ENCODE results near the gene SLC4A5.
A peak's percentile ranks its signal among the peaks of the same experiment; 100 is the strongest.

Gene SLC4A5

DNA sequence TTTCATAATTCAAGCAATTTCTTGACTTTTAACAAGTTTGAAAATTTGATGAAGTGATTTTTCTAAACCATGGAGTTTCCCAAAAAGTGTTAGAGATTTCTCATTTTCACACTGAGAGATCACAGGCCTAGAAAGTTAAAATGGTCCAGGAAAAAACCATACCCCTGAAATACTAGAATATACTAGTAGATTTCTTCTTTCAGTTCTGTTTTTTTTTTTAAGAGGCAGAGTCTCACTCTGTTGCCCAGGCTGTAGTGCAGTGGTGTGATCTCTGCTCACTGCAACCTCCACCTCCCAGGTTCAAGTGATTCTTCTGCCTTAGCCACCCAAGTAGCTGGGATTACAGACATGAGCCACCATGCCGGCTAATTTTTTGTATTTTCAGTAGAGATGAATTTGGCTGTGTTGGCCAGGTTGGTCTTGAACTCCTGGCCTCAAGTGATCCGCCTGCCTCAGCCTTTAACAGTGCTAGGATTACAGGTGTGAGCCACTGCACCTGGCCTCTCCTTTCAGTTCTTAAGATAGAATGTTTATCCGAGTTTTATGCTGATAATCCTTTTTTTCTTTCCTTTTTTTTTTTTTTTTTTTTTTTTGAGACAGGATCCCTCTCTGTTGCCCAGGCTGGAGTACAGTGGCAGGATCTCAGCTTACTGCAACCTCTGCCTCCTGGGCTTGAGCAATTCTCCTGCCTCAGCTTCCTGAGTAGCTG, 130.4 kb downstream of the SLC4A5 start:
- DNase-seq (ENCODE audit: low read depth) = no peak
- no peak overlapping the region for H3K4me3 ChIP-seq (ENCODE audit: low read depth, low read length)
- TF ChIP-seq, protein P1, sequence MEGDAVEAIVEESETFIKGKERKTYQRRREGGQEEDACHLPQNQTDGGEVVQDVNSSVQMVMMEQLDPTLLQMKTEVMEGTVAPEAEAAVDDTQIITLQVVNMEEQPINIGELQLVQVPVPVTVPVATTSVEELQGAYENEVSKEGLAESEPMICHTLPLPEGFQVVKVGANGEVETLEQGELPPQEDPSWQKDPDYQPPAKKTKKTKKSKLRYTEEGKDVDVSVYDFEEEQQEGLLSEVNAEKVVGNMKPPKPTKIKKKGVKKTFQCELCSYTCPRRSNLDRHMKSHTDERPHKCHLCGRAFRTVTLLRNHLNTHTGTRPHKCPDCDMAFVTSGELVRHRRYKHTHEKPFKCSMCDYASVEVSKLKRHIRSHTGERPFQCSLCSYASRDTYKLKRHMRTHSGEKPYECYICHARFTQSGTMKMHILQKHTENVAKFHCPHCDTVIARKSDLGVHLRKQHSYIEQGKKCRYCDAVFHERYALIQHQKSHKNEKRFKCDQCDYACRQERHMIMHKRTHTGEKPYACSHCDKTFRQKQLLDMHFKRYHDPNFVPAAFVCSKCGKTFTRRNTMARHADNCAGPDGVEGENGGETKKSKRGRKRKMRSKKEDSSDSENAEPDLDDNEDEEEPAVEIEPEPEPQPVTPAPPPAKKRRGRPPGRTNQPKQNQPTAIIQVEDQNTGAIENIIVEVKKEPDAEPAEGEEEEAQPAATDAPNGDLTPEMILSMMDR (IDR thresholded peaks at IDR 0.05; ENCODE audit: low read depth, low read length, missing control alignments) = no peak
- in situ Hi-C loops (cut with HindIII; ENCODE audit: low sequenced_read_pairs) = loop anchor here (5.0 kb wide), 1 partner anchor 56 kb away; no protein-coding TSS in a partner anchor

DNA sequence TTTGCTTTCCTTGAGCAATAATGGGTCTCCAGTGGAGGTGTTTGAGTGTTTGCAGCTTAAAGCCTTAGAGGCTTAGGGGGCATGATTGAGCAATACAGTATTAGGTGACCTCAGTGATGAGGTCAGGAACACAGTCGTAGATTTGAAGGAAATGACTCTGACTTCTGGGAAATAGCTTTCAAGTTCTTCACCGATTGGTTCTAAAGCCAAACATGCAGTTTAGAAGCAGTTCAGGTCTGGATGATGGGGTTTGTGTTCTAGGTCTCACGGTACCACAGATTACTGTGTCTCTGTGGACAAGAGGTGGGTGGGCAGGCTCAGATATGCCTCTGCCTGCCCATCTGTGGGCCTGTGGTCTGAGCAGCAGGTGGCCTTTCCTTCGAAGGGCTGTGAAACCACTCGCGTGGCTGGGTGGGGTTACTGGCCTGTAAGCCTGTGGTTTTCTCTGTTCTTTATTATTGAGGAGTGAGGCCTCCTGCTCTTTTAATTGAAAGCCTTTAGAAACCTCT, 137.0 kb downstream of the SLC4A5 start:
- peak; percentile 24 for DNase-seq (ENCODE audit: low read depth)
- TF ChIP-seq, protein P1 (IDR thresholded peaks at IDR 0.05; ENCODE audit: low read depth, low read length, missing control alignments) = no peak
- in situ Hi-C loops (cut with HindIII; ENCODE audit: low sequenced_read_pairs) = no loop called here
- no peak overlapping the region for H3K4me3 ChIP-seq (ENCODE audit: low read depth, low read length)

DNA sequence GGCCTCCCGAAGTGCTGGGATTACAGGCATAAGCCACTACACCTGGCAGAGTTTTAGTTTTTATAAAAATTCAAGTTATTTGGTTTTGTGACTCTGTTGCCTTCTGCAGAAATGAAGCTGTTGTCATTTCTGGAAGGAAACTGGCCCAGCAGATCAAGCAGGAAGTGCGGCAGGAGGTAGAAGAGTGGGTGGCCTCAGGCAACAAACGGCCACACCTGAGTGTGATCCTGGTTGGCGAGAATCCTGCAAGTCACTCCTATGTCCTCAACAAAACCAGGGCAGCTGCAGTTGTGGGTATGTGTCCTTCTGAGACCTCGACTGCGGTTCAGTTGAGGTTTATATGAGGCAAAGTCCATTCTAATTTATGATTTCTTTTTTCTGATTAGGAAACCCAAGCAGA, 137.6 kb downstream of the SLC4A5 start:
- in situ Hi-C loops (cut with HindIII; ENCODE audit: low sequenced_read_pairs) = no loop called here
- no peak for DNase-seq (ENCODE audit: low read depth)
- no peak overlapping the region for H3K4me3 ChIP-seq (ENCODE audit: low read depth, low read length)
- TF ChIP-seq, protein P1 (IDR thresholded peaks at IDR 0.05; ENCODE audit: low read depth, low read length, missing control alignments) = no peak

DNA sequence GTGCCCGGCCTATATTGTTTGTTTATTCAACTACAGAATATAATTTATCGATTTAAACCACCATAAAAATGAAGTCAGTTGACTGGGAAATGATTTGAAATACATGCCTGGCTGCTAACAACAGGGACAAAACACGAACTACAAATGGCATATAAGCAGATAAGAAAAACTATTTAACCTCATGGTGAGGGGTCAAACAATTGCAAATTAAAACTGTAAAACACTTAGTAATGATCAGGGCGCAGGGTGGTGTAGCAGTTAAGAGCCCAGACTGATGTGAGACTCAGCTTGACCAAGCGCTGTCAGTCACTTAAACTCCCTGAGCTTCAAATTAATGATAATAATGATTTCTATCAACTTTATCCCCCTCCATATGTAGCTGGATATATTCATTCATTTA, 138.1 kb downstream of the SLC4A5 start:
- in situ Hi-C loops (cut with HindIII; ENCODE audit: low sequenced_read_pairs) = no loop called here
- TF ChIP-seq, protein P1 (IDR thresholded peaks at IDR 0.05; ENCODE audit: low read depth, low read length, missing control alignments) = no peak
- no peak overlapping the region for H3K4me3 ChIP-seq (ENCODE audit: low read depth, low read length)
- no peak for DNase-seq (ENCODE audit: low read depth)

DNA sequence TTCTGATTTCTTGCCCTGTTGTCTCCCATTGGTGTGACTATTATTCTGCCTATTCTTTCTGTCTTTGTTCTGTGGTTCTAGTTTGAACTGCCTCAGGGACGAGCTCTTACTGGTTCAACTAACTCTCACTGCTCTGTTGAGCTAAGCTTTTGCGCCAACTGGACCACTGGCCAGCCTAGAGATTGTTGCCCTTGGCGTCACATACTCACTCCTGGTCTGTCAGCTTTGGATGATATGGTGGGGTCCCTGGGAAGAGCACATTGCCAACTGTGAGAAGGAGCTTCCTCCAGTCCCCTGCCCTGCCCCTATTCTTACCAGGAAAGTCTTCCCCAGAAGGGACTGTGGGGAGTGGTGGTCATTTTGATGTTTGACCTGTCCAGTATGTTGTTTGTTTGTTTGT, 138.8 kb downstream of the SLC4A5 start:
- H3K4me3 ChIP-seq (ENCODE audit: low read depth, low read length) = no peak overlapping the region
- TF ChIP-seq, protein P1 (IDR thresholded peaks at IDR 0.05; ENCODE audit: low read depth, low read length, missing control alignments) = no peak
- in situ Hi-C loops (cut with HindIII; ENCODE audit: low sequenced_read_pairs) = no loop called here
- DNase-seq (ENCODE audit: low read depth) = no peak

DNA sequence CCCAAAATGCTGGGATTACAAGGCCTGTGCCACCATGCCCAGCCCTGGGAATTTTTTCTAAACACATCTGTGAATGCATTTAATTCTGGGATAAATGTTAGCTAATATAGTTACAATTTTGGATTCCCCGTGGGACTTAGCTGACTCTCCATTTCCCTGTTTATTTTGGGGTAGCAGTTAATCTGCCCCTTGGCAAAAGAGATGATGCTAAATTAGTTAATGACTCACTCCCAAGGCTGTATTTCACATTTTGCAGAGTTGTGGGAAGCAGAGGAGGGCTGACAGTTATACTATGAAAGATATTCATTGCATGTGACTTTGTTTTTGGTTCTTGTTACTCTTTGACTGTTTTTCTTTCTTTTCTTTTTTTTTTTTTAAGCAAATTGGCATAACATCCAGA, 141.6 kb downstream of the SLC4A5 start:
- in situ Hi-C loops (cut with HindIII; ENCODE audit: low sequenced_read_pairs) = no loop called here
- TF ChIP-seq, protein P1 (IDR thresholded peaks at IDR 0.05; ENCODE audit: low read depth, low read length, missing control alignments) = no peak
- H3K4me3 ChIP-seq (ENCODE audit: low read depth, low read length) = no peak overlapping the region
- DNase-seq (ENCODE audit: low read depth) = no peak
